GM19023 (cell line): Measurements from ENCODE around the gene SPINK9.
A peak's percentile ranks its signal among the peaks of the same experiment; 100 is the strongest.

ENCODE experiments used
- ATAC-seq: cut with Tn5 transposase; IDR thresholded peaks from one replicate; pipeline ENCODE4 v1.9.1; 2021; ENCODE audit warnings: mild to moderate bottlenecking, moderate library complexity; ENCODE audit not compliant: unreplicated experiment

The SPINK9 gene

DNA sequence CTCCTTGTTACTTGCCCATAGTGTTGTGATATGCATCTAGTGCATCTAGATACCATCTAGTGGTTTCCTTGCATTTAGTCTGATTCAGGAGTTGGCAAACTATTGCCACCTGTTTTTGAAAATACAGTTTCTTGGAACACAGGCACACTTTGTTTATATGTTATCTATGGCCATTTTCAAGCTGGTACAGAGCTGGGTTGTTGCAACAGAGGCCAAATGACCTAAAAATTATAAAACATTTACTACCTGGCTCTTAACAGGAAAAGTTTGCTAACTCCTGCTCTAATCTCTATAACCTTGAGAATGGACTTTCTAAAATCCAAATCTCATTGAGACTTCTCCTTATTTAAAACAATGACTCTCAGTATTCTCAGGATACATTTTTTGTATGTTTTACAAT is 29.0 kb downstream of the SPINK9 start:
- no peak for ATAC-seq

DNA sequence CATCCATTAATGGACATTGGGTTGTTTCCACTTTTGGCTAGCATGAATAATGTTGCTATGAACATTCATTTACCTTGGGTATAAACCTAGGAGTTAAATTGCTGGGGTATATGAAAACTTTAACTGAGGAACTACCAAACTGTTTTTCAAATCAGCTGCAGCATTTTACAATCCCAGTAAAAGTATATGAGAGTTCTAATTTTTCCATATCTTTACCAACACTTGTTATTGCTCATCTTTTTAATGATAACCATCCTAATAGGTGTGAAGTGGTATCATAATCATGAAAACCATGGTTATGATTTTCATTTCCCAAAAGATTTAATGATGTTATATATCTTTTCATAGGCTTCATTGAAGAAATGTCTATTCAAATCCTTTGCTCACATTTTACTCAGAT is 32.9 kb downstream of the SPINK9 start:
- no peak for ATAC-seq

DNA sequence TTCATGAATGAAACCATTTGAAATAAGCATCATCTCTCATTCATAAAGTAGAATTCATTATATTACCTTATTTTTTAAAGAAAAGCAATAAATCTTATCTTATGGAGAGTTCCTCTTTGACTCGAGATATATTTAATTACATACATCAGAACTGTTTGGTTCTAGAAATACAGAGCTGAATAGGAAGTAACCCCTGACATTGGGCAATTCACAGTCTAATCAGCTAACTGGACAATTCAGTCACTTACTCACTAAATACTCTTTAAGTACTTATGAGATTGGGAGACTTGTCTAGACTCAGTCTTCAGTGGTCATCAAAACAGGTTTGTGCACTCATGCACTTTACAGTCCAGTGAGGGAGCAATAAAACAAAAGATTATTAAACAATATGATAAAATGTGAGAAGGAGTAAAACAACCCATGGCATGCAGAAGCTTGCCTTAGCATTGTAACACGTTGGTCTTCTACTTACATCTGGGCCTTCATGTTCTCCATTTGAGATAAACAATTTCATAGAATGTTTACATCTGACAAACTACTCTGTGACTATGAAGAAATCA is 36.9 kb downstream of the SPINK9 start:
- ATAC-seq: no peak

DNA sequence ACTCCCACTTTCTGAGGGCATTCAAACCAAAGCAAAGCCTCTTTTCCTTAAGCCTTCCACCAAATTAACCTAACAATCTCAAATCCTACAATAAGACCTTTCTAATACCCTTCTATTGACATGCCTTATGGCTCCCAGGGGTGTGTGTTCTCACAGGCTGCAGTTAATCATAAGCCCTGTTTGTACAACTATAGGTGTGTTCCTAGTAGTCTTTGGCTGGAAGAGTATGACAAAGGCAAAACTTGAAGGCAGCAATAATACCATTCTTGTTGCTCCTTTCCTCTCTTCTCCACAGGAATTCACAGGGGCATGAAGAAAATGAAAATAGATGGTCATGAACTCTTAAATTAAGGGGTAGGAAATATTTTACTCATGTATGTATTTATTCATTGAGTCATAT is 37.5 kb downstream of the SPINK9 start:
- ATAC-seq: no peak

DNA sequence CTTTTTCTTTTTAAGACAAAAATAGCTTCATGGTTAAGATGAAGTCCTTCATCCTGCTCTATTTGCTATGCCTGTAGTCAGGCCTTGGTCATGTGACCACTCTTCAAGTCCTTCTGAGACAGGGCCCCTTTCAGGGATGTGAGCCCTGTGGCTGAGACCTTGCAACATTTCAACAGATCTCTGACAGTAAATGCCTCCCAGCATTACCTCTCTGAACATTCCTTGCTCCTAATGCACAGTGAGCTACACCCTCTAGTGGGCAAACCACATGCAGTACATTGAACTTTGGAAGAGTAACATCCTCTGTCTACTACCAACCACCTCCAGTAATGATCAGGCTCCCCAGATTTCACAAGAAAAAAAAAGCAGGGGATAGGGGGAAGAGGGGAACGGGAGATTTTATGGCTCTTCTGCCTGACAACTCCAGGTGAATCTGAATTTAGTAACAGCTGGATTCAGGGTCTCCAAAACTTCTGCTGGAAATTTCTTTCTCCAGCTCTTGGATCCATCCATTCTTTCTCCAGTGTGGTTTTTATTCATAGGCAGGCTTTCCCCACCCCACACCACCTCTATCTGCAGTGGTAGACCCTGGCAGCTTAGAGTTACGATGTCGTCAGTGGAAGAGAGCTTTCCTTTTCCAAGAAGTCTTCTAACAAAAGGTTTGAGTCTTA is 39.5 kb downstream of the SPINK9 start:
- ATAC-seq: peak; percentile 86

DNA sequence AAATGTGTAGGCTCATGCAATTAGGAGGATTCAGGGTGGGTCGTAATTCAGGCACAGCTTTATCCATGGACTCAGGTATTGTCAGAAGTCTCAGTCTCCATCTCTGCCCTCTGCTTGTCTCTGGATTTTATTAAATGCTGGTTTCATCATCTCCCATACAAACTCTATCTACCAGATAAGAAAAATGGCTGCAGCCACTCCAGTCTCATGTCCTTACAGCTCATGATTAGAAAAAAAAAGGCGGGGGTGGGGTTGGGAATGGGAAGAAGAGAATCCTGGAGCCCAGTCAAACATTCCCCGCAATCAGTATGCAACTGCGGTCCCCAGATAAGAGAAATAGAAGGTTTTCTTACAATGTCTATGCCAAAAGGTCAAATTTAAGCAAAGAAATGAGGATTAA is 40.8 kb downstream of the SPINK9 start:
- ATAC-seq: no peak

DNA sequence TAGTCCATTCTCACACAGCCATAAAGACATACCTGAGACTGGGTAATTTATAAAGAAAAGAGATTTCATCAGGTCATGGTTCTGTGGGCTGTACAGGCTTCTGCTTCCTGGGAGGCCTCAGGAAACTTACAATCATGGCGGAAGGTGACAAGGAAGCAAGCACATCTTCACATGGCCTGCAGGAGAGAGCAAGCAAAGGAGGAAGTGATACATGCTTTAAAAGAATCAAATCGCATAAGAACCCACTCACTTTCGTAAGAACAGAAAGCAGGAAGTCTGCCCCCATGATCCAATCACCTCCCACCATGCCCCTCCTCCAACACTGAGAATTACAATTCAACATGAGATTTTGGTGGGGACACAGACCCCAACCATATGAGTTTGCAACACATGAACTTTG is 43.3 kb downstream of the SPINK9 start:
- ATAC-seq: no peak

DNA sequence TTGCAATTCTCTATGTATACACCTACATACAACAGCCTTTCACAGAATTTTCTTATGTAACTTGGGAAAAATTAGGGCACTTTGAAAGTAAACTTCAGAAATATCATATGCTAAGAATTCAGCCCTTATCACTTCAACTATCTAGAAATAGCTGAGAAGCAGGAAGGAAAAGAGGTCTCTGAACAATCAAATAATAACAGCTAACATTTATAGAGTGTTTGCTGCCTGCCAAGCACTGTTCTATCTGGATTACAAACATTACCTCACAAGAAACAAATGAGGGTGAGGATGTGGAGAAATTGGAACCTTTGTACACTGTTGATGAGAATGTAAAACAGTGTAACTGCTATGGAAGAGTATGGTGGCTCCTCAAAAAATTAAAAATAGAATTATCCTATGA is 44.0 kb downstream of the SPINK9 start:
- ATAC-seq: no peak

DNA sequence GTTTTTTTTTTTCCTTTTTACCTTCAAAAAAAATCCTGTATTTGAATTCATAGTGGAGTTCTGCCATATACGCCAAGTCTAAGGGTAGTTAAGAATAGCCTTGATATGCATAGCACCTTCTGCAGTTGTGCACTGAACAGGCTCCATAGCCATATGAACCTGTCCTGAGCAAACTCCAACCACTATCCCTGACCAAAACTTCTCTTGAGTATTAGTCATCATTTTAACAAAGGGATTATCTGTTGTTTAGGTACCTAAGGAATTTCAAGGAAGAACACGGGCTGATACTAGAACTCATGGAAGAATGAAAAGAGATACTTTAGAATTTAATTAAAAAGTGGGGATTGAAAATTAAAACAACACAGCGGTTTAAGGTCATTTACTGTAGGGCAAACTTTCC is 46.5 kb downstream of the SPINK9 start:
- no peak for ATAC-seq

DNA sequence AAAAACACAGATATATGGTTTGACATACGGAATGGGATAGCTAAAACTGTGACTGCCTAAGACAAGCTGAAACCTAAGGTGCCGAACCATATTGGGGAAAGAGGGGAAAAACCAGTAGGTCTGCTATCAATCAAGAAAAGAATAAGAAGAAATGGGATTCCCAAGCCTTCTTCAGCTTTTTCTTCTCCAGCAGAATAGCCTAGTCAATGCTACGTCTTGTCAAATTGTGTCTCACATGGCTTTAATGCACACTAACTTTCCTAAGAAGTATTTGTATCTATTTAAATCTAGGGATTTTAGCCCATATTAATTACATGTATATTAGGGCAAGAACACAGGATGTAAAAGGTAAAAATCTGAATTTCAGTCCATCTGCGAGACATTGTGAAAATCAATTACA is 47.6 kb downstream of the SPINK9 start:
- ATAC-seq: no peak

DNA sequence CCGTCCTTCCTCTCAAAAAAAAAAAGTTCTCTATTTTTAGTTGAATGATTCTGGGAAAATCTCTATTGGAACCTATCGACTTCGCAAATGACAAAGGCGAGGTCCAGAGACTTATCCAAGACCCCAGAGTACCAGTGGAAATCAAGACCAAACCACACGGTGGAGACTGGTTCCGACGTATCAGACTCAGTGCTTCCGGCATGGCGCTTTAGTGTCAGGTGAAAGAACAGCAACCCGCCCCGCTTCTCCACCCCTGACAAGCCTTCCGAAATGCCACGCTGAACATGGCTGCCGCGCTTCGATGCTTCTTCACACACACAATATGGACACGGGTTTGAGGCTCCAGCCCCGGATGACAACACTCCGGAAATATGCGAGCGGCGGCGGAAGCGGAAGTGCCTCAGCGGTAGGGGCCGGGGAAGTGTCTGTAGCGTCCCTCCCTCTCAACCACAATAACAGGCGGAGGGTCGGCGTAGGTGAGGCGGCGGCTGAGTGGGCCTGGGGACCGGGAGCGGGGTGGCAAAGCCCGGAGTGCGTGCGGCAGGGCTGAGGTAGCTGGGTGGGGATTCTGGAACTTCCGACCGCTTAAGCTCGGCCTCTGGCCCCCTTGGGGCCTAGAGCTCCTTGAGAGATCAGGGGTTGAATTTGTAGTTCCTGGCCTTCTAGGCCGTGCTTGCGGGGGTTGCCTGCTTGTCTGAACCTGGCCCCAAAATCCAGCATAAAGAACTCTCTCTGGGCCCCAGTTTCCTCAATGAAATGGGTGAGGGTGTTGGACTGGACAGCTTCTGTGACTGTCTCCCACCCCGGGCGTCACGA is 48.4 kb downstream of the SPINK9 start, which contains the start of gene FBXO38:
Gene FBXO38 (plus strand): TSS at position 395 of the 816 bp plus-strand sequence. CDS start 10,819 bp downstream, outside the sequence.
- ATAC-seq: peak; percentile 99

DNA sequence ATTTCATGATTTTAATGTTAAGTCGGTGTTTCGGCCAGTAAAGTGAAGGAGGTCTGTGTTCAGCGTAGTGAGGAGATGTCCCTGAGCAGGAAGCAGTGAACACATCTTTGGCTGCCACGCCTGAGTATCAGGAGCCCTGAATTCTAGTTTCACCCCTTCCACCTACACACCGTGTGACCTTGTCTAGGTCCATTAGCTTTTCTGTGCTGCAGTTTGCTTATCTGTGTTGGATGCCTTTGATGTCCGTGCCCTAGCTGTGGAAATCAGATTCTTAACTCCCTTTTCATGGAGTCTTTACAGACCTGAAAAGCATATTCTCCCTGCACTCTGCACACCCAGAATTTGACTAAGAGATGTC is 49.0 kb downstream of the SPINK9 start:
- peak; percentile 29 for ATAC-seq

DNA sequence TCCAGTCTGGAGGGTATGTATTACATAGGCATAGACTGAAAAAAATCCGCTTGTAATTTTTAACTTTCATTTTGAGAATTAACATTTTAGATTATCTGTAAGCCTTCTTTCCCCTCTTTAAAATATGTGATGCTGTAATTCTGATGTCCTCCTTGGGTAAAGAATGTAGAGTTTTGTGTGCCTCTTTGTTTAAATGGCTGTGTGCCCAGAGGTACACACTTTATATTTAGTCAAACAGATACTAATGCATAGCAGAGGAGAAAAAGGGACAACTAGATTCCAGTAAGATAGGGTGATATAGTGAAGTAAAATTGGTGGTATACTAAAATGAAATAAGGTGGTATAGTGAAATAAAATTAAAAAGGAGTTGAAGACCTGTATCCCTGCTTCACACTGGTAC is 49.7 kb downstream of the SPINK9 start:
- ATAC-seq: no peak

DNA sequence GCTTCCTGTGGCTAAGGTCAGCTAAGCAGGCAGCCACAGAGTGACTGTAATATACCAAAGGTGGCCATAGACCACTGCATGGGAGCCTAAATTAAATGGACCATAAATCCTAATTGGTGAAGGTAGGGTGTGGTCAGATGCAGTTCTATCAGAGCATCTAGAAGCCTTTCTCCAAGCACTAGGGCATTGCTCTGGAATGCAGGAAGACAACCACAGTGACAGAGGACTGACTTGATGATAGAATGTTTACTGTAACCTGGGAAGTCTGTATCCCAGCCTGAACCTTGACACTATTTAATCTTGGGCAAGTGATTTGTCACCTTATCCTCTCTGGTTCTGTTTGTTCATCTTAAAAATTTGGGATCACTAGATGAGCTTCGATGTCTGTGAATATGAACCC is 50.7 kb downstream of the SPINK9 start:
- ATAC-seq: no peak

DNA sequence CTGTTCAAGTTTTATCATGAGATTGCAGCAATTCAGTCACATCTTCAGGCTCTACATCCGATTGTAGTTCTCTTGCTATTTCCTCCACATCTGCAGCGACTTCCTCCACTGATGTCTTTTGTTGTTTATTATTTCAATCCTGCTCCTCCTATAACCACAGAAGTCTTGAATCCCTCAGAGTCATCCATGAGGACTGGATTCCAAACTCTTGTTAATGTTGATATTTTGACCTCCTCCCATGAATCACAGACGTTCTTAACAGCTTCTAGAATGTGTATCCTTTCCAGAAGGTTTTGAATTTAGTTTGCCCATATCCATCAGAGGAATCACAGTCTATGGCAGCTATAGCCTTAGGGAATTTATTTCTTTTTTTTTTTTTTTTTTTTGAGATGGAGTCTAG is 52.0 kb downstream of the SPINK9 start:
- ATAC-seq: no peak

DNA sequence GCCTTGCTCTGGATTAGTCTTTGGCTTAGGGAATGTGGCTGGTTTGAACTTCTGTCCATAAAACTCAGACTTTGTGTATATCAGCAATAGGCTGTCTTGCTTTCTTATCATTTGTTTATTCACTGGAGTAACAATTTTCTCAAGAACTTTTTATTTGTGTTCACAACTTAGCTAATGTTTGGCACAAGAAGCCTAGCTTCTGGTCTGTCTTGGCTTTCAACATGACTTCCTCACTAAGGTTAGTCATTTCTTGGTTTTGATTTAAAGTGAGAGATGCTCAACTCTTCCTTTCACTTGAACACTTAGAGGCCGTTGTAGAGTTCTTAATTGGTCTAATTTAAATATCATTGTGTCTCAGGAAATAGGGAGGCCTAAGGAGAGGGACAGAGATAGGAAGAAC is 53.3 kb downstream of the SPINK9 start:
- no peak for ATAC-seq
